GM10248 (cell line): ENCODE measurements around the gene NHS.

Experiments used
- CTCF ChIA-PET: fragments of 300-600 bp; sonication (Branson Sonifier 250); formaldehyde crosslinking; extraction: SDS; loops from one replicate; lab custom pipeline; 2021; ENCODE audit warnings: antibody characterized with exemption; lab: Yijun Ruan, JAX
- POLR2A ChIA-PET: fragments of 350-650 bp; sonication (Branson Sonifier 250); formaldehyde crosslinking; extraction: SDS; loops from one replicate; lab custom pipeline; 2020; ENCODE audit warnings: antibody characterized with exemption; lab: Yijun Ruan, JAX
- DNase-seq: peaks from one replicate; pipeline ENCODE4 v3.0.0; 2012; ENCODE audit errors: extremely low spot score
- CTCF ChIP-seq: IDR thresholded peaks from 2 replicates; pipeline ENCODE4 v1.5.1; 2012; ENCODE audit warnings: mild to moderate bottlenecking, low read depth; ENCODE audit errors: extremely low read depth, missing control alignments, control extremely low read depth

The NHS gene

DNA sequence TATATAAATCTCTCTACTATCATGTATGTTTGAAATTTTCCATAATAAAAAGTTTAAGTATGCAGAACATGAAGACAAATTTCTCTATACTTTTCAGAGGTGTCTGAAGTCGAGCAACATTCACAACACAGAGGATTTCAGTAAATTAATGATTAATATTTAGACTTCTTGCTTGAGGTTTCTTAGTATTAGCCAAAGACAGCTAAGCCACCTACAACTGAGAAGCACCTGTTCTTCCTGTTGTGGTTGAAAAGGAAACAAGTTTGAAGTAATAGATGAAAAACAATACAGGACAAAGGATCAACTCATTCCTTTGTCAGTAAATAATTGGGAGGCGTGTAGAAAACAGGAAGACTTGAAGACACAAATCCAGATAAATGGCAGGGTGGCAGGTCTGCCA is 383.4 kb downstream of the NHS start:
- TF ChIP-seq CTCF: no peak
- POLR2A ChIA-PET: no interaction called here
- CTCF ChIA-PET: no interaction called here
- no peak for DNase-seq

DNA sequence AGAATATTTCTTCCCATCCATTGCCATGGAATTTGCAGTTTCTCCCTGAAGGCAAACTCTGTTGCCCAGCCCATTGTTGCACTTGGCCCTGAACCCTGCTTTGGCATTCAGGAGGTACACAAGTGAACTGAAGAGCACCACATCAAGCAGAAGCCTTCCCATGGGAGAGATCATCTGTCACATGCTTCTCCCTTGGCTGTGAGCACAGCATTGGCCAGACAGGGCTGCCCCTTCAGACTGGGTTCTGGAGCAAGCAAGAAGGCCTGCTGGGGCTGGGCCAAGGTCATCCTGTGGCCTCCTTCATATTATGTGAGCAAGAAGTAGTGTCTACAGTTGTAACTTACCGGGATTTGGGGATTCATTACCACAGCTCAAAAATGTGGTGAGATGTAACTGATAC is 385.0 kb downstream of the NHS start:
- ChIA-PET POLR2A (no interaction called here), CTCF (no interaction called here)
- DNase-seq: no peak
- TF ChIP-seq CTCF: no peak

DNA sequence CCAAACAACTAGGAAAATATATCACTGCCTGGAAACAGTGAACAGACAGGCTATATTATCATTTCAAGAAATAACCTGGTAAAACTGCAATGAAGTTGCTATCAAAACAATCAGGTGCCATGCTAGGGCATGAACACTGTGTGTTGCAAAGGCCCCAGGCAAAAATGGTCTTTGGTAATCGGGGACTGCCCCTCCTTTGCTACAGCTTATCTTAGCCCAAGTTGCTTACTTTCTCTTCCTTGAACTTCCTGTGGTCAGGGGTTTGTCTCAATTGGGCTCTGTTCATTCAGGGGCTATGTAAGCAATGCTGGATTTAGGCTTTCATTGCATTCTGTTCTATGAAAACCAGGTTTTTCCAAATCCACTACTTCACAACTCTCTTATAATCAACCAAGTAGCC is 392.7 kb downstream of the NHS start:
- no peak for TF ChIP-seq CTCF
- no peak for DNase-seq
- CTCF ChIA-PET: no interaction called here
- POLR2A ChIA-PET: no interaction called here

- ChIA-PET CTCF (no interaction called here), POLR2A (no interaction called here)
- no peak for TF ChIP-seq CTCF
- DNase-seq: no peak
Measured at GRCh38 chrX:17768997-17769396, 394.0 kb downstream of the NHS start.

DNA sequence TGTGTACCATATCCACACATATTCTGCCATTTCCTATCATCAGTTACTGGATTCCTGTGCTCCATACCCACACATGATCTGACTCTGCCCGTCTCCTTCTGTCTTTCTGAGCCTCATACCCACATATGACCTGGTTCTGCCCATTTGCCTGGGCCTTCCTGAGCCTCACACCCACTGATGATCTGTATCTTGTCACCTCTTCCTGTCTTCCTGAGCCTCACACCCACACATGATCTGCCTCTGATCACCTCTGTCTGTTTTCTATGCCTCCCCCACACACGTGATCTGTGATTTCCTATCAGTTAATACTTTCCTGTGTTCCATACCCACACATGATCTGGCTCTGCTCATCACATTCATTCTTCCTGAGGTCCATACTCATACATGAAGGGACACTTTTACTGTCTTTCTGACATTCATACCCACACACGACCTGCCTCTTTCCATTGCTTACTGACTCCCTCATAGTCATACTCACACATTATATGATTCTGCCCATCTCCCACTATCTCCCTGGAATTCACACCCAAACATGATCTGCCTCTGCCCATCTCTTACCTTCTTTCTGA is 394.8 kb downstream of the NHS start:
- CTCF ChIA-PET: no interaction called here
- TF ChIP-seq CTCF: no peak
- POLR2A ChIA-PET: no interaction called here
- no peak for DNase-seq

- DNase-seq: no peak
- CTCF ChIA-PET: no interaction called here
- TF ChIP-seq CTCF: no peak
- POLR2A ChIA-PET: no interaction called here
Measured at GRCh38 chrX:17773221-17773876, 398.3 kb downstream of the NHS start.
